GM13976 (cell line): ENCODE results near the gene TBCE.

Experiments used
- DNase-seq: peaks from one replicate; pipeline ENCODE4 v3.0.0; 2012; ENCODE audit warnings: low spot score
- in situ Hi-C: fragments of 300-500 bp; cut with MboI; formaldehyde crosslinking; loops from one replicate; pipeline ENCODE4 v1.12.0; 2022; ENCODE audit warnings: low sequenced_read_pairs, mixed read lengths, inconsistent platforms; ENCODE audit not compliant: unreplicated experiment
- TF ChIP-seq, protein P1 (sequence below): IDR thresholded peaks from 2 replicates; pipeline ENCODE4 v1.5.1; 2012; ENCODE audit warnings: borderline replicate concordance, mild to moderate bottlenecking; ENCODE audit not compliant: insufficient read depth; ENCODE audit errors: extremely low read depth, missing control alignments, control extremely low read depth

TBCE gene

DNA sequence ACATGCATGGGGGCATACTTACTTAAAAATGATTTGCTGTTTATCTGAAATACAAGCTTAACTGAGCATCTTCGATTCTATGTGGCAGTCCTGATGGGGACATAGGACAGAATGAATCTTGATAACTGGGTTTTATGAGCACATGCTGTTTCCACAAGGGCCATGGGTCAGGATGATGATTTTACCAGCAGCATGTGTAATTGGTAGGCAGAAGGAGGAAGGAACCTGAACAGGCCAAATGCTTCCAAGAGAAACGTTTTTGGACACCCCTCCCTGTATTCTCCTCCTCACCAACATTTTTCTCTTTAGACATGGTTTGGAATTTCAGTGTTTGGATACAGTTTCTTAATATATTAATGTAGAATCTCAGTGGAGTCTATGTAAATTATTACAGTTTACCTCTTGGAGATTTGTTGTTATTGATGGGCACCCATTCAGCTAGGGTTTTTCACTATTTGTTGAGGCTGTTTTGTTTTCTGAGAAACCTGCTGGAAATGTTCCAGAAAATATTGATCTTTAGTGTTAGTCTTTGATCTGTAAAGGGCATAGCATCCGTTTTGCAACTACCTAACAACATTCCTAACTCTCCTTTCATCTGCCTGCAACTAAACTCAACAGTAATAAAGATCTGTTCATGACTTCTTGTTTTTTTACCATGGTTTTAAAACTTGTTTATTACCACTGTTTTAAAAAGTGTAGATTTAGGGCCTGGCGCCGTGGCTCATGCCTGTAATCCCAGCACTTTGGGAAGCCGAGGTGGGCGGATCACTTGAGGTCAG is 42.0 kb downstream of the TBCE start:
- no peak for DNase-seq
- TF ChIP-seq, protein P1, sequence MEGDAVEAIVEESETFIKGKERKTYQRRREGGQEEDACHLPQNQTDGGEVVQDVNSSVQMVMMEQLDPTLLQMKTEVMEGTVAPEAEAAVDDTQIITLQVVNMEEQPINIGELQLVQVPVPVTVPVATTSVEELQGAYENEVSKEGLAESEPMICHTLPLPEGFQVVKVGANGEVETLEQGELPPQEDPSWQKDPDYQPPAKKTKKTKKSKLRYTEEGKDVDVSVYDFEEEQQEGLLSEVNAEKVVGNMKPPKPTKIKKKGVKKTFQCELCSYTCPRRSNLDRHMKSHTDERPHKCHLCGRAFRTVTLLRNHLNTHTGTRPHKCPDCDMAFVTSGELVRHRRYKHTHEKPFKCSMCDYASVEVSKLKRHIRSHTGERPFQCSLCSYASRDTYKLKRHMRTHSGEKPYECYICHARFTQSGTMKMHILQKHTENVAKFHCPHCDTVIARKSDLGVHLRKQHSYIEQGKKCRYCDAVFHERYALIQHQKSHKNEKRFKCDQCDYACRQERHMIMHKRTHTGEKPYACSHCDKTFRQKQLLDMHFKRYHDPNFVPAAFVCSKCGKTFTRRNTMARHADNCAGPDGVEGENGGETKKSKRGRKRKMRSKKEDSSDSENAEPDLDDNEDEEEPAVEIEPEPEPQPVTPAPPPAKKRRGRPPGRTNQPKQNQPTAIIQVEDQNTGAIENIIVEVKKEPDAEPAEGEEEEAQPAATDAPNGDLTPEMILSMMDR = no peak
- in situ Hi-C loops = loop anchor here (25.0 kb wide), 1 partner anchor 922 kb away; the partner anchor contains the start of gene TARBP1

DNA sequence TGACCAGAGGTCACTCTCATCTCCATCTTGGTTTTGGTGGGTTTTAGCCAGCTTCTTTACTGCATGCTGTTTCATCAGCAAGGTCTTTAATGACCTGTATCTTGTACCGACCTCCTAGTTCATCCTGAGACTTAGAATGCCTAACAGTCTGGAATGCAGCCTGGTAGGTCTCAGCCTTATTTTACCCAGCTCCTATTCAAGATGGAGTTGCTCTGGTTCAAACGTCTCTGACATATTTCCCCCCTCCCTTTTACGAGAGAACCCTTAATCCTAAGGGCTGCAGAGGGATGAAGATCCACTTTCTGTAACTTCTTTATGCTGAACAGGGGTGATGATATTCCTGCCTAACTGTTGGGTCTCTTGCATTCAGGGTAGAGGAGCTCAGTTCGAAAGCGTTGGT is 43.2 kb downstream of the TBCE start:
- in situ Hi-C loops = loop anchor here (10.0 to 25.0 kb wide), 3 partner anchors 166 to 923 kb away; partner anchors contain the start of gene TARBP1
- TF ChIP-seq, protein P1 = no peak
- no peak for DNase-seq

DNA sequence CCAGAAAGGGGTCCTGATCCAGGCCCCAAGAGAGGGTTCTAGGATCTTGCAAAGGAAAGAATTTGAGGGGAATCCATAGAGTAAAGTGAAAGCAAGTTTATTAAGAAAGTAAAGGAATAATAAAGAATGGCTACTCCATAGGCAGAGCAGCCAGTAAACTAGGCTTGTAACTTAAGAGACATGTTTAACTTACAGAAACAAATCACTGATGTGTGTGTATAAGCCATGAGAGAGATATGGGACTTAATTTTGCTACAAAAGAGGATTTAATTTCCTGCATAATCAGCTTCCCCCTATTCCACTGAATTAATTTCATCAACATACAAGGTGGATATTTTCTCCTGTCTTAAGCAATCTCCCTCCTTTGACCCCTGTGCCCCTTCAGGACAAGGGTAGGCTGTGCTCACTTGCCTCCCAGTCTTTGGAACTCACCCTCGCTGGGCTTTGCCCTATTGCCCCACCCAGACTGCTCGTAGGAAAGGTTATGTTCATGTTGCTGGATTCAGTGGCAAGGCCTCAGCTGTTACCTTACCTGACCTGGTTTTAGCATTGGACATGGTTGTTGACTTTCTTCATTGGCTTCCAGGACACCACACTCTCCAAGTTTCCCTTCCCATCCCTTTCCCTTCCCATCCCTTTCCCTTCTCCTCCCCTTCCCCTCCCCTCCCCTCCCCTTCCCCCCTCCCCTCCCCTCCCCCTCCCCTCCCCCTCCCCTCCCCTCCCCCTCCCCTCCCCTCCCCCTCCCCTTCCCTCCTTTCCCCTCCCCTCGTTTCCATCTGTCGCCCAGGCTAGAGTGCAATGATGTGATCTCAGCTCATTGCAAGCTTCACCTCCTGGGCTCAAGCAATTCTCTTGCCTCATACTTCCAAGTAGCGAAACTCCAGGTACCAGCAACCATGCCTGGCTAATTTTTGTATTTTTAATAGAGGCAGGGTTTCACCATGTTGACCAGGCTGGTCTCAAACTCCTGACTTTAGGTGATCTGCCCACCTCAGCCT is 44.6 kb downstream of the TBCE start:
- in situ Hi-C loops = loop anchor here (10.0 to 25.0 kb wide), 3 partner anchors 167 to 924 kb away; partner anchors contain the start of gene TARBP1
- TF ChIP-seq, protein P1 = no peak
- no peak for DNase-seq

DNA sequence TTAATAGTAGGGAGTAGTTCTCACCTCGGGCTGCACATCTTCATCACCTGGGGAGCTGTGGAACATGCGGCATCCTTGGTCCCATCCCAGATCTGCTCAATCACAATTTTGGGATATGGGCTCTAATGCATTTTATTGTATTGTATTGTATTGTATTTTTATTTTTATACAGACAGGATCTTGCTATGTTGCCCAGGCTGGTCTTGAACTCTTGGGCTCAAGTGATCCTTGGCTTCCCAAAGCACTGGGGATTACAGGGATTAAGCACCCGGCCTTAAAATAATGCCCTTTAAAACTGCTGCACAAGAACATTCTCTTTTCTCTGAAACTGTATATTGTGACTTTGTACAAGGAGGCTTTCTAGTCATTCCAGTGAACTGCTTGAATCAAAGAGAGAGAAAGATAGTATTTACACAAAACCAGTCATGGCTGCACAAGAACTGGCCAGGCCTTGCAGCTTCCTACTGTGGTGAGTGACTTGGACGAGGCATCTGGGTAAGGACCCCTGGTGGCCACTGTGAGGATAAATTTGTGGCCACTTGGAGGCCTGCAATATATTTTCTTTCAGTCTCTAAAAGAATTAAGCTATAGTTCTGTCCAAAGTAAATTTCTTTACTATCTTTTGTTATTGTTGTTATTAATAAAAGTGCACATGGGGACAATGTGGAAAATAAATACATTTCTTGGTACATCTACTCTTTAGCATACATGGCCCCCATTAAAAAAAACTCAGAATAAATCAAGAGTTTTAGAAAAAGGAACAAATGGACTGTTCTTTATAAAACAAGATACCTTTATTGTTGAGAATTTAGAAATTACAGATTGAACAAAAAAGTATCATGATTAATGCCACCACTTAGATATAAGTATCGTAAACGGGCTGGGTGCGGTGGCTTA is 48.0 kb downstream of the TBCE start:
- peak; percentile 71 for DNase-seq
- TF ChIP-seq, protein P1 = peak; percentile 54
- in situ Hi-C loops = loop anchor here (10.0 to 25.0 kb wide), 3 partner anchors 170 to 928 kb away; partner anchors contain the start of gene TARBP1

DNA sequence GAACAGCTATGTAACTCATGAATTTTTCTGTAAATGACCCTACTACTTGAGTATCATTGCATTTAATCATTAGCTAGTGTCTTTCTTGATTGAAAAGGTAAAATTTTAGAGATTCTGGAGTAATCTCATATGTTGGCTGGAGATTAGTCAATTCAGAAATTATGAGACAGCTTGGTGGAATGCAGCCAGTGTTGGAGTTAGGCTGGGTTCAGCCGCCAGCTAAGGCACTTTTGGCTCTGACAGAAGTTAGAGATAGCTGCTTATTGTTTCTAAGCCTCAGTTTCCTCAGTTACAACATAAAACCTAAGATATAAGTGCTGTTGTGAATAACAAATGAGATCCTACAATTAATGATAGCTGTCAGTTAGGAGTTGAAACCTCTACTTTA is 49.4 kb downstream of the TBCE start:
- TF ChIP-seq, protein P1 = no peak
- no peak for DNase-seq
- in situ Hi-C loops = loop anchor here (10.0 to 25.0 kb wide), 3 partner anchors 172 to 929 kb away; partner anchors contain the start of gene TARBP1

DNA sequence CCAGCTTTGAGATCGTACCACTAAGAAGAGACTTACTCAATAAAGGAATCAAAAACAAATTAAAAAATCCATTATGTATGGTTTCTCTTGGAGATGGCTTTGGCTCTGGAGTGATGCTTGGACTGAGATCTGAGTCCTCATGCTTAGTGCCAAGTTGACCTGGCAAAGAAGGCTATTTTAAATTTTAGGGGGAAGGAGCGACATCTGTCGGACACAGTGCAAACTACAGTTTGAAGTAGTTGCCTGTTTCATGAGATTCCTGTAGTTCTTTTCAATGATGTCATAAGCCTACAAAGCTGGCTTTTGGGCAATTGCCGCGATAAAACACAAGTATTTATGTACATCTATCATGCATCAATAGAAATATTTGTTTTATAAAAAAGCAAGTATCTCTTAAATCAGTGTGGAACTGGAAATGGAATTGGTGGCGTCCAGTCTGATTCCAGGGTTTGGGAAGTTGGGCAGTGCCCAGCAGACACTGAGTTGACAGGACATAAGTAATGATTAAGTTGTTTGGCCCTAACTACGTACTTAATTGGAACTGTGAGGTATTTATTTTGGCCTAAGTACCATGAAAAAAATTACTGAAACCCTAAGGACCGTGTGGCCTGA is 50.0 kb downstream of the TBCE start:
- in situ Hi-C loops = loop anchor here (10.0 to 25.0 kb wide), 3 partner anchors 172 to 930 kb away; partner anchors contain the start of gene TARBP1
- DNase-seq = peak; percentile 69
- TF ChIP-seq, protein P1 = peak; percentile 72
